ENCODE data around the gene USP53.

The USP53 gene

GRCh38 chr4:119204916-119205315 is 7.6 kb upstream of the USP53 start (continued):
- TF ChIP-seq ELK4 (IDR thresholded peaks at IDR 0.05; ENCODE audit: borderline replicate concordance, low read depth, low read length) (no peak), ZSCAN16 (tag by site-specific recombination; IDR thresholded peaks at IDR 0.05) (no peak), ZNF175 (tag by site-specific recombination; IDR thresholded peaks at IDR 0.05) (no peak), ZXDB (tag by site-specific recombination; IDR thresholded peaks at IDR 0.05) (no peak), KLF8 (tag by site-specific recombination; IDR thresholded peaks at IDR 0.05) (no peak), ZNF707 (tag by site-specific recombination; IDR thresholded peaks at IDR 0.05) (no peak), ZNF561 (tag by site-specific recombination; IDR thresholded peaks at IDR 0.05; ENCODE audit: borderline replicate concordance) (no peak)

- CTCF ChIA-PET: no interaction called here
- Histone ChIP-seq H3K9me3 (ENCODE audit: control insufficient read depth, insufficient read depth, low read depth, low read length) (no peaks in the 10 kb centered on the region), H3K4me1 (ENCODE audit: control insufficient read depth, insufficient read depth, low read length) (no peaks in the 10 kb centered on the region), H3K4me3 (ENCODE audit: low read depth, low read length) (no peak overlapping the region), H3K36me3 (ENCODE audit: control insufficient read depth in 2 of 2, insufficient read depth in 1 of 2, low read length in 2 of 2) (no peaks in the 10 kb centered on the region), H3K27ac (ENCODE audit: extremely low read depth, low read depth, low read length) (no peak overlapping the region)
- no peak for TF ChIP-seq SETDB1 (IDR thresholded peaks at IDR 0.05; ENCODE audit: insufficient read length, low read length)
- TF ChIP-seq ZNF626 (tag by site-specific recombination; IDR thresholded peaks at IDR 0.05): no peak
- TF ChIP-seq SALL2 (tag by site-specific recombination; IDR thresholded peaks at IDR 0.05; ENCODE audit: borderline replicate concordance): no peak
- TF ChIP-seq ZBTB1 (tag by site-specific recombination; IDR thresholded peaks at IDR 0.05): no peak
- no peak for TF ChIP-seq ZNF24 (tag by site-specific recombination; IDR thresholded peaks at IDR 0.05)
- no peak for TF ChIP-seq MEIS1 (CRISPR knock-in tag; IDR thresholded peaks at IDR 0.05; ENCODE audit: borderline replicate concordance)
- TF ChIP-seq ZNF202 (tag by site-specific recombination; IDR thresholded peaks at IDR 0.05; ENCODE audit: borderline replicate concordance): no peak
- TF ChIP-seq ZNF621 (tag by site-specific recombination; IDR thresholded peaks at IDR 0.05): no peak
- TF ChIP-seq ZBTB7A (tag by site-specific recombination; IDR thresholded peaks at IDR 0.05; ENCODE audit: low read depth): no peak
- TF ChIP-seq YY1 (tag by site-specific recombination; IDR thresholded peaks at IDR 0.05): no peak
- no peak for TF ChIP-seq ZNF426 (tag by site-specific recombination; IDR thresholded peaks at IDR 0.05)
- TF ChIP-seq ZNF184 (tag by site-specific recombination; IDR thresholded peaks at IDR 0.05): no peak
- no peak for TF ChIP-seq ZNF544 (tag by site-specific recombination; IDR thresholded peaks at IDR 0.05)
- TF ChIP-seq HOXD13 (CRISPR knock-in tag; IDR thresholded peaks at IDR 0.05; ENCODE audit: borderline replicate concordance): no peak
- TF ChIP-seq ZNF776 (tag by site-specific recombination; IDR thresholded peaks at IDR 0.05; ENCODE audit: borderline replicate concordance): no peak
- no peak for TF ChIP-seq ZSCAN4 (tag by site-specific recombination; IDR thresholded peaks at IDR 0.05)
- TF ChIP-seq ZXDB (tag by site-specific recombination; IDR thresholded peaks at IDR 0.05): no peak
- POLR2A ChIA-PET: no interaction called here
Measured at GRCh38 chr4:119205690-119206089, 6.8 kb upstream of the USP53 start.

GRCh38 chr4:119206178-119206577 is 6.3 kb upstream of the USP53 start:
- no peak overlapping the region for H3K27ac ChIP-seq (ENCODE audit: extremely low read depth, low read depth, low read length)
- ChIA-PET POLR2A (no interaction called here), CTCF (interaction anchor here (0.6 kb wide), 1 partner anchor 10 kb away, joined by 3 read pairs; no protein-coding TSS in a partner anchor)
- H3K9me3 ChIP-seq (ENCODE audit: control insufficient read depth, insufficient read depth, low read depth, low read length): no peaks in the 10 kb centered on the region
- H3K4me1 ChIP-seq (ENCODE audit: control insufficient read depth, insufficient read depth, low read length): no peaks in the 10 kb centered on the region
- TF ChIP-seq ZNF132 (tag by site-specific recombination; IDR thresholded peaks at IDR 0.05; ENCODE audit: borderline replicate concordance): no peak
- TF ChIP-seq ZNF561 (tag by site-specific recombination; IDR thresholded peaks at IDR 0.05; ENCODE audit: borderline replicate concordance): no peak
- TF ChIP-seq YY1 (tag by site-specific recombination; IDR thresholded peaks at IDR 0.05): no peak
- TF ChIP-seq KLF1 (tag by site-specific recombination; IDR thresholded peaks at IDR 0.05): no peak
- TF ChIP-seq ZNF366 (tag by site-specific recombination; conservative IDR thresholded peaks at IDR 0.05): no peak
- H3K36me3 ChIP-seq (ENCODE audit: control insufficient read depth in 2 of 2, insufficient read depth in 1 of 2, low read length in 2 of 2): no peaks in the 10 kb centered on the region
- H3K4me3 ChIP-seq (ENCODE audit: low read depth, low read length): no peak overlapping the region
